HepG2 (cell line): ENCODE measurements around the gene DLX3. TPM values are rescaled to one million over a fixed set of nuclear protein-coding genes. Genes with fewer than 3 reads are reported as not detected.

ENCODE experiments used
- ATAC-seq: fragments of 200-7000 bp; cut with Tn5 transposase; 3 replicates; pipeline ENCODE4 v1.9.1; 2020; ENCODE audit warnings: mild to moderate bottlenecking, moderate library complexity
- BruUV-seq: library from RNA; stranded (reverse); fragments of 400-500 nt; replicated peaks from 2 replicates; lab custom pipeline; 2021; lab: Mats Ljungman, UMichigan
- CTCF ChIA-PET: fragments of 300-600 bp; formaldehyde crosslinking; extraction: SDS; loops from one replicate; lab custom pipeline; 2021; ENCODE audit warnings: low total read pairs, inconsistent platforms, low intra/inter-chr PET ratio; lab: Yijun Ruan, JAX
- POLR2A ChIA-PET: fragments of 350-600 bp; sonication (Branson Sonifier 250); formaldehyde crosslinking; loops from one replicate; lab custom pipeline; 2020; ENCODE audit warnings: antibody characterized with exemption, inconsistent platforms; lab: Yijun Ruan, JAX
- DNase-seq: peaks from one replicate; pipeline ENCODE4 v3.0.0-alpha.2; 2015; ENCODE audit warnings: low spot score
- FAIRE-seq: peaks from 3 replicates; lab custom pipeline; 2011; peaks lifted over from hg19 to GRCh38; lab: Jason Lieb, UNC
- H2AFZ ChIP-seq: one replicate; pipeline ENCODE4 v1.6.1; 2011; ENCODE audit warnings: low read length, inconsistent platforms
- H3K27ac ChIP-seq: fragments of 300-600 bp; 3 replicates; pipeline ENCODE4 v1.8.0; 2011; ENCODE audit warnings: mixed run types, mild to moderate bottlenecking, mixed read lengths, low read length, inconsistent platforms; ENCODE audit not compliant: insufficient read depth; ENCODE audit errors: extremely low read length
- H3K27me3 ChIP-seq, 2 experiments: fragments of 200-600 bp in 1 of 2; 2 replicates in 1 of 2; 3 replicates in 1 of 2; pipeline versions ENCODE4 v1.6.0 to v1.8.0; 2011; ENCODE audit warnings: low read length in 2 of 2, mild to moderate bottlenecking in 2 of 2, moderate library complexity in 2 of 2, inconsistent platforms in 1 of 2; ENCODE audit not compliant: insufficient read depth in 2 of 2, control insufficient read depth in 1 of 2
- H3K36me3 ChIP-seq, 2 experiments: fragments of 200-600 bp in 1 of 2; replicated peaks in 1 of 2; 2 replicates in 1 of 2; 3 replicates in 1 of 2; pipeline versions ENCODE4 v1.5.1 to v1.8.0; 2011; ENCODE audit warnings: low read length in 2 of 2, inconsistent platforms in 1 of 2; ENCODE audit not compliant: insufficient read depth in 2 of 2, control insufficient read depth in 1 of 2
- H3K4me1 ChIP-seq: 2 replicates; pipeline ENCODE4 v1.5.1; 2012; ENCODE audit warnings: low read length, inconsistent platforms; ENCODE audit not compliant: insufficient read depth
- H3K4me2 ChIP-seq: 2 replicates; pipeline ENCODE4 v1.6.0; 2011; ENCODE audit warnings: low read depth, low read length, inconsistent platforms
- H3K4me3 ChIP-seq, 3 experiments: fragments of 200-600 bp in 1 of 3; sonication (generic), shearing (Covaris generic) in 1 of 3; replicated peaks in 1 of 3; 2 replicates each; pipeline ENCODE4 v1.5.1; 2011 to 2016; ENCODE audit warnings: low read length in 3 of 3, inconsistent platforms in 2 of 3, low read depth in 2 of 3, mild to moderate bottlenecking in 2 of 3, control low read depth in 1 of 3, mixed read lengths in 1 of 3; ENCODE audit not compliant: insufficient read depth in 1 of 3
- H3K79me2 ChIP-seq: one replicate; pipeline ENCODE4 v1.6.1; 2011; ENCODE audit warnings: low read length, inconsistent platforms; ENCODE audit not compliant: insufficient read depth
- H3K9ac ChIP-seq: 2 replicates; pipeline ENCODE4 v1.6.0; 2011; ENCODE audit warnings: mild to moderate bottlenecking, low read depth, low read length, inconsistent platforms; ENCODE audit not compliant: insufficient read depth
- H3K9me3 ChIP-seq: 2 replicates; pipeline ENCODE4 v1.5.1; 2012; ENCODE audit warnings: mild to moderate bottlenecking, low read length
- H4K20me1 ChIP-seq: 2 replicates; pipeline ENCODE4 v1.6.0; 2011; ENCODE audit warnings: inconsistent platforms, mild to moderate bottlenecking, low read length, moderate library complexity; ENCODE audit not compliant: insufficient read depth
- ATF7 ChIP-seq, 2 experiments: fragments of 450-650 bp in 1 of 2; sonication (generic) in 1 of 2; formaldehyde crosslinking in 1 of 2; IDR thresholded peaks; 2 replicates each; pipeline versions ENCODE4 v1.4.0 to v1.6.1; 2016 to 2020; ENCODE audit warnings: antibody characterized with exemption in 1 of 2, mild to moderate bottlenecking in 1 of 2, missing genetic modification reagents in 1 of 2
- HNF4A ChIP-seq: sonication (generic); formaldehyde crosslinking; IDR thresholded peaks from 2 replicates; pipeline ENCODE4 v1.4.0; 2020; ENCODE audit warnings: missing genetic modification reagents
- MLLT10 ChIP-seq: sonication (generic); formaldehyde crosslinking; IDR thresholded peaks from 2 replicates; pipeline ENCODE4 v1.4.0; 2020; ENCODE audit warnings: missing genetic modification reagents
- NRL ChIP-seq: sonication (generic); formaldehyde crosslinking; IDR thresholded peaks from 2 replicates; pipeline ENCODE4 v1.5.0; 2020; ENCODE audit warnings: missing genetic modification reagents, mild to moderate bottlenecking, moderate library complexity, borderline replicate concordance
- POLR2AphosphoS2 ChIP-seq: IDR thresholded peaks from 2 replicates; pipeline ENCODE4 v1.6.1; 2011; ENCODE audit warnings: low read depth, low read length, improper control_type of control experiment
- SP140L ChIP-seq: sonication (generic); formaldehyde crosslinking; IDR thresholded peaks from 2 replicates; pipeline ENCODE4 v1.4.0; 2020; ENCODE audit warnings: missing genetic modification reagents, borderline replicate concordance
- SP4 ChIP-seq: sonication (generic); formaldehyde crosslinking; IDR thresholded peaks from 2 replicates; pipeline ENCODE4 v1.8.1; 2023; ENCODE audit warnings: mild to moderate bottlenecking, missing genetic modification reagents
- TGIF2 ChIP-seq: IDR thresholded peaks from 2 replicates; pipeline ENCODE4 v1.6.1; 2016; ENCODE audit warnings: control low read depth, missing compliant biosample characterization
- XRCC5 ChIP-seq: fragments of 200-400 bp; formaldehyde crosslinking; optimal IDR thresholded peaks from 2 replicates; pipeline ENCODE3; 2017; ENCODE audit warnings: mild to moderate bottlenecking, low read length
- ZKSCAN5 ChIP-seq: sonication (generic); formaldehyde crosslinking; IDR thresholded peaks from 2 replicates; pipeline ENCODE4 v1.5.1; 2020; ENCODE audit warnings: mild to moderate bottlenecking, missing genetic modification reagents
- ZNF121 ChIP-seq: sonication (generic); formaldehyde crosslinking; IDR thresholded peaks from 2 replicates; pipeline ENCODE4 v1.5.0; 2020; ENCODE audit warnings: mild to moderate bottlenecking, missing genetic modification reagents
- ZNF205 ChIP-seq: IDR thresholded peaks from 2 replicates; pipeline ENCODE4 v1.6.1; 2018; ENCODE audit warnings: missing biosample characterization, missing genetic modification reagents
- ZNF275 ChIP-seq: sonication (generic); formaldehyde crosslinking; IDR thresholded peaks from 2 replicates; pipeline ENCODE4 v1.8.0; 2022; ENCODE audit warnings: missing genetic modification reagents, mild to moderate bottlenecking, inconsistent platforms, borderline replicate concordance
- ZNF354B ChIP-seq: sonication (generic); formaldehyde crosslinking; IDR thresholded peaks from 2 replicates; pipeline ENCODE4 v1.8.0; 2022; ENCODE audit warnings: mild to moderate bottlenecking, missing genetic modification reagents
- ZNF562 ChIP-seq: sonication (generic); formaldehyde crosslinking; IDR thresholded peaks from 2 replicates; pipeline ENCODE4 v1.8.0; 2022; ENCODE audit warnings: missing genetic modification reagents, borderline replicate concordance
- ZNF740 ChIP-seq: sonication (generic); formaldehyde crosslinking; IDR thresholded peaks from 2 replicates; pipeline ENCODE4 v1.4.0; 2020; ENCODE audit warnings: missing genetic modification reagents
- WGBS: methylation state at CpG from one replicate; pipeline ENCODE4 v1.1.6; 2017; ENCODE audit warnings: low lambda C conversion rate; 5-methylcytosine and 5-hydroxymethylcytosine counted together
- in situ Hi-C: cut with HindIII; loops from 2 replicates; pipeline ENCODE4 v1.10.0; 2017; ENCODE audit warnings: low pct_unique_long_range_greater_than_20kb; ENCODE audit not compliant: extremely low pct_ligation_motif_present
- intact Hi-C: fragments of 100-400 bp; cut with micrococcal nuclease; formaldehyde crosslinking; loops from one replicate; pipeline ENCODE4 v1.10.0; 2022; ENCODE audit not compliant: unreplicated experiment
- polyA plus RNA-seq, 8 experiments: library from polyadenylated mRNA; depleted of rRNA in 3 of 8; stranded (reverse) in 7 of 8; unstranded in 1 of 8; fragments of >200 nt; fragmentation: Illumina TruSeq in 4 of 8; extraction: Trizol in 4 of 8; gene quantifications; 2 replicates each; pipeline versions ENCODE4 v1.2.1 to v1.2.3, GENCODE V29; 2011 to 2016; ENCODE audit warnings: low read depth in 4 of 8, missing spikeins in 1 of 8, mixed read lengths in 1 of 8; ENCODE audit not compliant: insufficient read depth in 1 of 8
- total RNA-seq, 5 experiments: library from RNA; depleted of rRNA; stranded (reverse); fragments of >200 nt; fragmentation: Illumina TruSeq; extraction: Trizol; gene quantifications; 2 replicates each; pipeline ENCODE4 v1.2.3, GENCODE V29; 2016; ENCODE audit warnings: low read depth in 1 of 5

Gene DLX3
- total and polyA plus RNA-seq, 2 of the 13 experiments (the other 11 are each of a cell fraction or from before 2014, with no cell fraction given), result 0.03 TPM; not detected in 1

- ATAC-seq, result no peak
- no peak overlapping the region for H3K9ac ChIP-seq
Observed at GRCh38 chr17:50003911-50004310, 8.9 kb upstream of the DLX3 start.

GRCh38 chr17:49998836-49999511 is 4.0 kb upstream of the DLX3 start:
- no peaks in the 10 kb centered on the region for H4K20me1 ChIP-seq
- H3K79me2 ChIP-seq, result no peaks in the 10 kb centered on the region
- CTCF ChIA-PET, result interaction anchor here (0.7 to 7.9 kb wide), 7 partner anchors 45 to 430 kb away, joined by 4 to 284 read pairs (median 27); no protein-coding TSS in a partner anchor
- peak overlapping the region in 1 of 3 experiments; percentile 38; a peak in 1 of 6 replicates for H3K4me3 ChIP-seq
- H3K27ac ChIP-seq, result no peak overlapping the region
- ATAC-seq, result no peak
- peak overlapping the region; percentile 72 for H2AFZ ChIP-seq
- POLR2A ChIA-PET, result interaction anchor here (0.8 to 1.9 kb wide), 3 partner anchors 100 to 139 kb away, joined by 4 to 6 read pairs (median 5); no protein-coding TSS in a partner anchor
- intact Hi-C loops (loop anchor here (1.0 to 5.0 kb wide), 5 partner anchors 47 to 432 kb away; partner anchors contain the start of gene SLC35B1), in situ Hi-C loops (loop anchor here (5.0 kb wide), 4 partner anchors 102 to 432 kb away; partner anchors contain the start of gene SLC35B1)
- H3K9me3 ChIP-seq, result no peaks in the 10 kb centered on the region
- H3K4me2 ChIP-seq, result peak overlapping the region; percentile 78
- peaks cover 36% of the 10 kb centered on the region for H3K4me1 ChIP-seq
- 44% methylated on average over 11 of the region's 11 CpGs for WGBS
- peaks cover 12 to 58% of the 10 kb centered on the region in 2 experiments for H3K27me3 ChIP-seq
- FAIRE-seq, result no peak
- DNase-seq, result no peak
- TF ChIP-seq SP140L (CRISPR knock-in tag) (no peak), MLLT10 (CRISPR knock-in tag) (no peak), ZKSCAN5 (CRISPR knock-in tag) (no peak), ZNF205 (CRISPR knock-in tag) (no peak), NRL (CRISPR knock-in tag) (0 out of 2 replicates have a peak, but pooled peaks have one; percentile 45), TGIF2 (CRISPR knock-in tag) (no peak), SP4 (CRISPR knock-in tag) (0 out of 2 replicates have a peak, but pooled peaks have one; percentile 34), ZNF121 (no peak), ZNF354B (CRISPR knock-in tag) (no peak), XRCC5 (no peak), POLR2AphosphoS2 (no peak), ZNF562 (CRISPR knock-in tag) (0 out of 2 replicates have a peak, but pooled peaks have one; percentile 32), ZNF740 (CRISPR knock-in tag) (no peak), ZNF275 (no peak)
- no TSS peak for BruUV-seq
- H3K36me3 ChIP-seq, result no peaks in the 10 kb centered on the region
- peak overlapping the region; percentile 26; the same call in 1 of the 2 replicates for H3K9ac ChIP-seq

More at GRCh38 chr17:50003911-50004310, 8.9 kb upstream of the DLX3 start:
- intact Hi-C loops (no loop called here), in situ Hi-C loops (no loop called here)
- ChIA-PET CTCF (no interaction called here), POLR2A (no interaction called here)
- Histone ChIP-seq H3K27me3 (peaks cover 0 to 22% of the 10 kb centered on the region in 2 experiments; a peak in 3 of 5 replicates), H3K9me3 (no peaks in the 10 kb centered on the region), H3K4me2 (no peak overlapping the region), H3K36me3 (no peaks in the 10 kb centered on the region), H3K27ac (no peak overlapping the region), H3K4me1 (no peaks in the 10 kb centered on the region), H3K79me2 (no peaks in the 10 kb centered on the region), H3K4me3 (no peak overlapping the region), H4K20me1 (no peaks in the 10 kb centered on the region), H2AFZ (no peak overlapping the region)
- DNase-seq (no peak), FAIRE-seq (no peak)
- BruUV-seq, result no TSS peak
- 19% methylated on average over 4 of the region's 4 CpGs for WGBS
- TF ChIP-seq HNF4A (no peak), ATF7 (IDR thresholded peaks at IDR 0.05) (peak; percentile 34; the same call in 1 of the 2 replicates), ATF7 (CRISPR knock-in tag; IDR thresholded peaks at IDR 0.05) (no peak)
